ENCODE results near the gene TNS1.

Gene TNS1

DNA sequence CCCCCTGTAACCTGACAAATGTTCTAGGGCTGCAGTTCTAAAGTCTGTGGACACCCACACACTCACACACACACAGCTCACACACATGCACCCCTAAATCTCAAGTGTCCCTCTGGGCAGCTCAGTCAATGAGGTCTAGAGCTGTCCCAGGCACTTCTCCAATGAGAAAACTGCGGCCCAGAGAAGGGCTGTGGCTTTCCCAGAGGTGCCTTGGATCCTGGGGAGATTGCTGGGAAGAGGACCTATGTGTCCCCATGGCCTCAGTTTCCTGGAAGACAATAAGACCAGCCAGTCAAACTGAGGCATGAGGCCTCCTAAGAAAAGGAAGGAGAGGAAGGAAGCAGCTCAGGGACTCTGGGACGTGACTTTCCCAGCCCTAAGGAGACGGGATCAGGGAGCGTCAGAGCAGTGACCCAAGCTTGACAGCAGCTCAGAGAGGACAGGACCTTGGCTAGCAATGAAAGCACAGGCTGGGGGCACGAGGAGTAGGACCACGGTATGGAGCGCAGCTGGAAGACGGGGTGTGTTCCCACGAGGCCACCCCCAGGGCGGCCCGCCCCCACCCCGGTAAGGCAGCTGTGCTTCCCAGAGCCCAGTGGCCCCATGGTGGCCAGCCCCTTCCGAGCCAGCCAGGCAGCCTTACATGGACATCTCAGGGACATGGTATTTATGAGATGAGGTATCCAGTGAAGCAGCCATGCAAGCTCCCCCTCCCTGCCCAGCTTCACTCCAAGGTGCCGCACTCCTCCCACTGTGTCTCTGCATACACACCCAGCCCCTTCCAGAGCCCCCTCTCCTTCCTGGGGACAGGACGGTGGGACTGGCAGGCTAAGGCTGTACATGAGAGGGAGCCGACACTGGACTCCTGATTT is 46.0 kb downstream of the TNS1 start:
- DNase-seq (ENCODE audit: low read depth in 2 of 2), result no peak

DNA sequence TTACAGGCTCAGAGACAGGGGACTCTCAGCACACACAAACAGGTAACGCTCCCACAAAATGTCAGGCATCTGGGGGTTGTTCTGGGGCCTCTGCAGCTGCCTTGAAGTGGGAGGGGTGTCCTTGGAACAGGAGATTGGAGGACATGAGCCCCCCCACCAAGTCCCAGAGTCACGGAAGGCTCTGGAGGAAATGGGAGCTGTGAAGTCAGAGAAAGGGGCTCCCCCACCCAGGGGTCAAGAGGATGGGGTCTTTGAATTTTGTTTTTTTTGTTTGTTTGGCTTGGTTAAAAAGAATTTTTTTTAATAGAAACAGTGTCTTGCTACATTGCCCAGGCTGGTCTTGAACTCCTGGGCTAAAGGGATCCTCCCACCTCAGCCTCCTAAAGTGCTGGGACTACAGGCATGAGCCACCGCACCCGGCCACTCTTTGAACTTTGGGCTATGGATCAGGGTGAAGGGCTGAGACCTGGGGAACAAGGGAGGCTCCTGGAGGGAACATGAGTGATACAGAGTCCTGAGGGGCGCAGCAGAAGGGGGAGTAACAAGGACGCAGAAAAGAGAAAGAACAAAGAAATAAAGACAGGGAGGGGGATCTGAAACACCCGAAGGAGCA is 46.8 kb downstream of the TNS1 start:
- DNase-seq (ENCODE audit: low read depth in 2 of 2), result no peak

DNA sequence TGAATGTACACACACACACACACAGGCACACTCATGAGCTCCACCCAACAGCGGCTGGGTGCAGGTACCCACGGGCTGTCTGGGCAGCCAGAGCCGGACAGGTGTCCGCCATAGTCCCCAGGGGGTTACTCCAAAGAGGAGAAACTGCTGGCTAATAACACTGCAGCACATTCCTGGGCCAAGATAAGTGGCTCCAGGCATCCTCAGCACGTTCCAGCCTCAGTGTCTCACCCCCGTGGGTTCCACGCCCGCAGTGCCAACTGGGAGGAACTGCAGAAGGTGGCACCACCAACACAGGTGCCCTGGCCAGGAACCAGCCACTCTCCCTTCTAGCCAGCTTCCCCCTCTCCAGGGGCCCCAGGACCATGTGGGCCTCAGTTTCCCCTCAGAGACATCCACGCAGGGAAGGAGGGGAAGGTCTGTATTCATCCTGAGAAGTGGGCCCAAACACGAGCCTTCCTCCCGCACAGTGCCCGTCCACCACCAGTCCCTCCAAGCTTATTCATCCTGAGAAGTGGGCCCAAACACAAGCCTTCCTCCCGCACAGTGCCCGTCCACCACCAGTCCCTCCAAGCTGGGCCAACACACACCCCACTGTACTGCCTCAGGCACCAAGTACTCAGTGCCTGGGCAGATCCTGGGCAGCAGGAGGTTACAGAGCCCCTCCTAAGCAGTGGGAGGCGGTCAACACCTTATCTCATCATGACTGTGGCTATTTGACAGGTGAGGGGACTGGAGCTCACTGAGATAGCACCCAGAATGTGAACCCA is 47.6 kb downstream of the TNS1 start:
- no peak for DNase-seq (ENCODE audit: low read depth in 2 of 2)

DNA sequence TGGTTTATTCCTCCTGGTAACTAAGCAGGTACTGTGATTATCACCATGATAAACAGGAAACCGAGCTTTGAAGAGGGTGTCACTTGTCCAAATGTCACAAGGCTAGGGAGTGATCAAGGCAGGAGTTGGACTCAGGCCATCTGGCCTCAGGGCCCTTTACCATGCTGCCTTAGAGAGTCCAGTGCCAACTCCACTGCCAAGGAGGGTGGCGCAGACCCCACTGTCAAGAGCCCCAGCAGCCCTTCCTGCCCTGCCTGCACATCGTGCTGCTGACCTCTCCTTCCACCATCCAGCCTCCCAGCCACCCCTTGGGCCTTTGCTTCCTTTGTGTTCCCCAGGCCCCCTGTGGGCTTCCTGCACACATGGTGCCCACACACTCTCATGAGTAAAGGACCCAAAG is 48.3 kb downstream of the TNS1 start:
- no peak for DNase-seq (ENCODE audit: low read depth in 2 of 2)

DNA sequence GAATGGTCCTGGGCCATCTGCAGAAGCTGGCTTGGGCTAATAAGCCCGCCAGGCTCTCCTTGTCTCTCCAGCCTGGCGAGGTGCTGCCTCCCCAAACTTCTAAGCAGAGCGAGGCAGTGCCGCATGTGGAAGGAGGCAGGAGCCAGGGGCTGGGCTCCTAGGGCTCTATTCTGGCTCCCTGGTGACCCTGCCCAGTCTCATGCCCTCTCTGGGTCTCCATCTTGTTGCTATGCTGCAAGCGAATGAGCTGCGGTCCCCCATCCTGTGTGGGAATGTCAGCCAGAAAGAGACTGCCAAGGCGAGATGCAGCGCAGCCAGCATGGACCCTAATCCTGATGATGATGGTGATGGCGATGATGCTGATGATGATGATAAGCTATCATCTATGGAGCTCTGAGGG is 48.7 kb downstream of the TNS1 start:
- no peak for DNase-seq (ENCODE audit: low read depth in 2 of 2)

DNA sequence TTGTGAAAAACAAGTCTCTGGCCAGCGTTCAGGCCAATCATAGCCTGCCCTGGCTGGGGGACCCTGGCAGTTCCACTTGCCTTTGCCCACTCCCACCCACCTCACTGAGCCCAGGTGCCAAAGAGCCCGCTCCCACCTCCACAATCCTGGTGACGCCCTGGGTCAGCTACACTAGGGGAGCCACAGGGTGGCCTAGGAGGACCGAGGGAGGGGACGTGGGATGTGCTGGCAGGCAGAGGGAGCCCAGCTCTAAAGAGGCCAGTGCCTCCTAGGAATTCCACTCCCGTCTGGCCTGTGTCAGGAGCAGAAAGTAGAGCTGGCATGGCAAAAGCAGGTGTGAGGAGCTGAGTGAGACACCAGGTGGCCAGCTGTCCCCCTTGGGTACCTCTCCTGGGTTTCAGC is 49.3 kb downstream of the TNS1 start:
- no peak for DNase-seq (ENCODE audit: low read depth in 2 of 2)

DNA sequence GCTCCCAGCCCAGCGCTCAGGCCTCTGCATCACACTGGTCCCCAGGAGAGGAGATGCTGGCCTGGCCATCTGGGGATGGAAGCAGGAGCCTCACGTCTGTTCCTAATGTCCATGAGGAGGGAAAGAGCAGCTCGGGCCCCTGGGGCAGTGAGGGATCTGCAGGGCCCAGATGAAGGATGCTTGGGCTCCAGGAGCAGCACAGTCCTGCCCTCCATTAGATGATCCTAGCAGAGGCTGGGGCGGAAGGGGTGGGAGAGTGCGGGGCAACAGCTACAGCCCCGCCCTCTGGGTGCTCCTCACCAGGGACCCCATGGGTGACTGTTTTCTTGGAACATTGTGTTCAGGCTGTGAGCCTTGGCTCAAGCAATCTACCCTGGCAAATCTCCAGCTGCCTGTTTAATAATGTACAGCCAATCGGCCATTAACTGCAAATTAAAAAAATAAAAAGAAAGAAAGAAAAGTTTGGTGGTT is 49.7 kb downstream of the TNS1 start:
- DNase-seq (ENCODE audit: low read depth in 2 of 2), result no peak

DNA sequence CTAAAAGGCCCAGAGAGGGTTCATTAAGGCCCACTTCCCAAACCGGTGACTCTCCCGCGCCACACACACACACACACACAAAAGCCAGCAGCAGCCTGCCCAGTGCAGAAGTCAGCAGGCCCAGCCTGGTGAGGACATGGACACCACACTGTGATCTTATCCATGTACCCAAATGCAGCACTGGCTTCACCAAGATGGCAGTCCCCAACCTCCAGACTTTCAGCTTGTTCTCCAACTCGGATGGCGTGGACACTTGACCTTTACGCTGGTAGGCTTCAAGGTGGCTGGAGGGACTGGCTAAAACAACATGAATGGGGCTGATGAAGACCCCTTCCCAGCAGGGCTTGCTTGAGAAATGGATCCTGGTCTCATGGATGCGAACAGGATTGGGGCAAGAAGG is 50.4 kb downstream of the TNS1 start:
- DNase-seq (ENCODE audit: low read depth in 2 of 2), result no peak

DNA sequence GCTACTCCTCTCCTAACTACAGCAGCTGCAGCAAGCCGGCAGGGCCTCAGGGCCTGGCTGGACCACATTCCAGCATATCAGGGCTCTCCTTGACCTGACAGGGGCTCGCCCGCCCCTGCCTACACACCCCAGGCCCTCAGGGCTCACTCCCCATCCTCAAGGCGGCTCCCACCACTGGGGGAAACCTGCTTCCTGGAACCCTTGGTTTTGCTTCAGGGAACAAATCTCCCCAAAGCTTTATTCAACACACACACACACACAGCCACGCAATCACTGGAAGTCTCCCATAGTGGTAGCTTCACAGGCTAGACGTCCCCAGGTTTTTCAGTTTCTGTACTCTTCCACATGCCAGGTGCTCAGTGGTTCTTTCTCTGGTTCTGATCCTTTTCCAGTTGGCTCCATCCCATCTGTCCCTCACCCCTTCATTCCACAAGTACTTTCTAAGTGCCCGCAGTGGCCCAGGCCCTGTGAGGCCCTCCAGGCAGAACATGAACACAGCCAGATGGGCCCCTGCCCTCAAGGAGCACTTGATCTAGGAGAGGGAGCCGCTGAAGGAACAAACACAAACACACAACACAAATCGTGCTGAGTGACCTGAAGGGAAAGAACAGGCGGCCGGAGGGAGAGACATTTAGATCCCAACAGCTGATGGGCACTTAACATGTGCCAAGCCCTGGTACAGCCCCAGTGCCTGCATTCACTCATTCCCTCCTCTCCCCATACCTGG is 51.1 kb downstream of the TNS1 start:
- DNase-seq (ENCODE audit: low read depth in 2 of 2), result no peak

DNA sequence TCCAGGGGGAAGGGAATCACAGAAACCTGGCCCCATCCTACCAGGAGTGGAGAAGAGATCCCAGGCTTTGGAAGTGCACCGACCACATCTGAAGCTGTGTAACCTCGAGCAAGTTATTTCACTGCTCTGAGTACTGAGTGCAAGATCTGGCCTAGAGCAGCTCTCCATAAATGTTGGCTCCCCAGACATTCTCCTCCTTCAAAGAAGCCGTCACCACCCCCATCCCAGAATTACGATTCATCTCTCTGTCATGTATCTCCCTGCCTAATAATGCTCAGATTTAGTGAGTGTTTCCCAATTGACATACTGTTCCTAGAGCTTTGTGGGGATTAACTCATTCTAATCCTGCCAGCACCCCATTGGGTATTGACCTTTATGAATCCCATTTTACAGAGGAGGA is 51.7 kb downstream of the TNS1 start:
- no peak for DNase-seq (ENCODE audit: low read depth in 2 of 2)

DNA sequence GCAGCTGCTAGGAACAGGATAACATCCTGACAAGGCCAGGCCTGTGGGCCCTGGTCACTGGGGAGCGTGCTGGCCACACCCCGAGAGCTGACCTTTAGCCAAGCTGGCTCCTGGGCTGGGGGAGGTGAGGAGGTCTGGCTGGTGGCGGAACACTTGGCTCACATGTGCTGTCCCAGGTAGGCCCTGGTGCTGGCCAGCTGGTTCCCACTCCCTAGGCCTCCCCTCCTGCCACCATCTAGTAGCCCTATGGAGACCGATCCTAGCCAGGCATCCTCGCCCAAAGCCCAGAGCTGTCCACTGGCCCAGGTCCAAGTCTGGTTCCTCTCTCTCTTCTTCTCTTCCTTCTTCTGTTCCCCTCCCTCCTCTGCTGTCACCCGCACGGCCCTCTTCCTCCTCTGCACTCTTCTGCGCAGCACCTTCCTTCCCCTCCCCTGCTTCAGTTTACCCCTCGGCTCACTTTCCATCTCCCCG is 52.4 kb downstream of the TNS1 start:
- no peak for DNase-seq (ENCODE audit: low read depth in 2 of 2)

DNA sequence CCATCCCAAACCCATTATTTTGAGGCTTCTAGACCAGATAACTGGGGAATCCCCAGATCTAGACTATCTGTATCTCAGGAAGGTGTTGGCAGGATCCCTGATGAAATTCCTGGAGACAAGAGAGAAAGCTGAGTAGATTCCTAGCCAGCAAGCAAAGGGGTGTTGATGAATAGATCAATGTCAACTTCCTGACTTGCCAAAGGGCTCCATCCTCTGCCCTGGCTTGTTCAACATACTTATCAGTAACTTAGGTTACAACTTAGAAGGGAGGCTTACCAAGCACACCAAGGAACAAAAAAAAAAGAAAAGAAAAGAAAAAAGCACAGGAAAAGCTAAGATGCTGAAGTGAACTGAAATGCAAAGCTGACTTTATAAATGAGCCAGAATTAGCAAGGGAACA is 53.3 kb downstream of the TNS1 start:
- no peak for DNase-seq (ENCODE audit: low read depth in 2 of 2)

DNA sequence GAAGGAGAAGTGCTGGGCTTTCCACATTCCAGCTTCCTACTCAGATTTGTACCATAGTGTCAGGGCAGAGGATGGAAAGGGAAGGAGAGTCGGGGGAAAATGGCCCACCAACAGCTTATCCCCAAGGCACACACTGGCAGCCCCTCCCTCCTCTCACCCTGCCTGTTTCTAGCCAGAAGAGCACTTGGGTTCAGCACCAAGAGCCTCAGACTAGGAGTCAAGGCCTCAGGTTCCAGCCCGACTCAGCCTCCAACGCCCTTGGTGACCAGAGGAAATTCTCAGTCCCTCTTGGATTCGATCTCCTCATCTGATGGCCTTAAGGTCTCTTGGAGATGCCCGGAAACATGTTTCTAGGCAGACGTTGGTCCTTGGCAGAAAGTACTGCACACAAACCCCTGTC is 53.9 kb downstream of the TNS1 start:
- no peak for DNase-seq (ENCODE audit: low read depth in 2 of 2)

DNA sequence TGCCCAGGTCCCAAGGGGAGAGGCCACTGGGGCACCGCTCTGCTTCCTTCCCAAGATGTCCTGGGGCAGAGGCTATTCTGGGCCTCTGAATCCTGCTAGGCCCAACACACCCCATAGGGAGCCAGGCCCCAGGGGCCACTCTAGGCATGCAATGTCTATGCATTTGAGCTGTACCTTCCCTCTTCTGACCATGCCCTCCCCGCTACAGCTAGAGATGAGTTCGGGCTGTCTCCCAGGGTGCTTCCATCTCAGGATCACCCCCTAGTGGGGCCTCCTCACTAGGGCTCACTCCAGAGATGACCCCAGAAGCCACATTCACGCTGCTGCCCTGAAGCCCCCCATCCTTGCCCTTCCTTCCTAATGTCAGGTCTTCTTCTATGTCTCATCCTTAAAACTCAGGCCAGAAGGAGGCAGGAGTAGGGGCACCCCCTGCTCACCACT is 54.4 kb downstream of the TNS1 start:
- no peak for DNase-seq (ENCODE audit: low read depth in 2 of 2)

DNA sequence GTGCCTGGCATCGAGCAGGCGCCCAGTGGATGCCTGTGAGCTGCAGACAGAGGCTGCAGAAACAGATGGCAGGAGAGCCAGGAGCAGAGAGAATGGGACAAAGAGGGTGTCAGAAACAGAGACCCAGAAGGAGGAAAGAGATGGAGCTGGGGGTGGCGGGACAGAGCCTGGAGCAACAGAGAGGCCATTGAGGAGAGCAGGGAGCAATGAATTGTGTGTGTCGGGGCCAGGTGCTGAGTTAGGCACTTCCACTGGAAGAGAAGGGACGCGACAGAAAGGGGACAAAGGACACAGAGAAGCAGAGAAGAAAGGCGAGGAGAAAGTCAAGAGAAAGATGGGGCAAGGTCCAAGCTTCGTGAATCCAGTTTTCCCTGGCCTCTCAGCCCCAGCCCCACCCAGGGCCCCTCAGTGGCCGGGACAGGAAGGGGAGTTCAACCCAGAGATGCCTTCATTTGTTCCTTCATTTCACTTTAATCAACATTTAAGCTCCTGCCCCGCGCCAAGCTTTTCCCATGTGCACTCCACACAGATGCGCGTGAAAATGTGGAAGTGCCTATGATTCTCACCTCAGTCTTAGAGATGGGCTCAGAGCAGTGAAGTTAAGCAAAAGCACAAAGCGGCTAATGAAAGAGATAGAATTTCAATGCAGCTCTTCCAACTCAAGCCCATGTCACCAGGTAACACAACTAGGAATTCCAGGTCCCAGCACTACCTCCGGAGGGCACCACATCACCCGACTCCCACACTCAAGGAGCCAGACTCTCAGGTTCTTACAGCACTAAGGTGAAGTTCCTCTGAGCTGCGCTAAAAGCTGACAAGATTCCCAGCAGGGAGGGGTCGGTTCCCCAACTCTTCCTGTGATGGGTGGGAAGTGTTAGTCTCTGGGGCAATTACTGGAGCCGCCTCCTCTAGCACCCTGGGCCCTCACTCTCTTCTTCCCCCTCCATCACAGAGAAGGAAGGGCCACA is 55.1 kb downstream of the TNS1 start:
- DNase-seq (ENCODE audit: low read depth in 2 of 2), result no peak

DNA sequence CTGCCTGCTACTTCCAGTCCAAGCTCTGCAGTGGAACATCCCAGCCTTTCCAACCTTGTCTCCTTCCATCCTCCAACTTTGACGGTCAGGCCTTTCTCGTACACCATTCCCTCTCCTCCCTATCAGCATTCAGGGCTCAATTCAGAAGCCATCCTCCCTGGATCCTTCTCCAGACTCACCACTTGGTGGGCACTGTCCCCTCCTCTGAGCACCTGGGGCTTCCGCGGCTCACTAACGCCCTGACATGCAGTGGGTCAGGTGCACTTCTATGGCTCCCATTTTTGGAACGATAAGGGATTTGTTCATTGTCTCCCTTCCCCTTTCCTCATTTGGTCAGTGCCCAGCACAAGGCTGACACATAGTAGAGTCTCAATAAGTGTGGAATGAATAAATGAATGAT is 56.7 kb downstream of the TNS1 start:
- no peak for DNase-seq (ENCODE audit: low read depth in 2 of 2)

DNA sequence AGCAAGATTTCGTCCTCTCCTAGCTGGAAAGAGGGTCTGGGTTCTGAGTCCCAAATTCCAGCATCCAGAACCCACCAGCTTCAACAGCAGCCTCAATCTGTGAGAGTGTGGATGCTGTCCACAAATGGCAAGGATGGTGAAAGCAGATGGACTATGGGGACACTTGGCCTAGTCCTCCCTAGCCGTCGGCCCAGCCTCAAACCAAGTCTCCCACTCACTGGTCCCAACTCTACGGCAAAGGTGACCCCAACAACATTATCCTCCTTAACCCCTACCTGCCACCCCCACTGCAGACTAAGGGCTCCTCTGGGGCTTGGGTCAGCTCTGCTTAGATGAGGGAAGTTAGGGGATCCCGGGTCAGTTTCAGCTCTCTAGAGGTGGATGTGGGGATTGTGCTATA is 57.3 kb downstream of the TNS1 start:
- no peak for DNase-seq (ENCODE audit: low read depth in 2 of 2)

DNA sequence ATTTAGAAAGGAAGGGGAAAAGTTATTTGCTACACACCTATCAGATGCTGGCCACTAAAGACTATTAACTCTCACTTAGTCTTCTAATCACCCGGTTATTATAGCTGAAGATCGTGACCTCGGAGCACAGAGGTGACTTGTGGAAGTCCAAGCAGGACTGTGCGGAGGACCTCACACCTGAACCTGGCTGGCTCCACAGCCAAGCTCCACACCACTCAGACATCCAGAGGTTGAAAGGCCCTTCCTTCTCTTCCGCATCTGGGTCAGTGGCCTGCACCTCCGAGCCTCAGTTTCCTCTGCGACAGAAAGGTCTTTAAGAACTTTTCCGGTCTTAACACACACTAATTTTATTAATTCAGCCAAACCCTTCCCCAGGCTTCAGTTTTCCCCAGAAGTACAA is 57.9 kb downstream of the TNS1 start:
- DNase-seq (ENCODE audit: low read depth in 2 of 2), result no peak

DNA sequence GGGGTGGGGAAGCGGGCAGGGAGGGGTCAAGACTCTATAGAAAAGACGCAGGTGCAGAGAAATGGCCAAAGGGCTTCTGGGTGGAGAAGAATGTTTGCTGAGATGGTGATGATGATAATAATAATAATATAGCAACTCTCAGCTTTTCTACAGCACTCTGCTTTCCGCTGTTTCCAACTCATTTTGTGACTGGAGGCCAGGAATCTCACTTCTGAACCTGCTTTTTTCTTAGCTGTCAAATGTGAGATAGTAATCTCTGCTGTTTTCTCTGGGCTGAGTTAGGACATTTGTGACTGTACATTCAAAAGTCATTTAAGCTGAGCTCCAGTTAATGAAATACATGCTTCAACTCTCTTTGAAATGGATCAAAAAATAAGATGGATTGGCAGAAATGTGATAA is 58.4 kb downstream of the TNS1 start:
- no peak for DNase-seq (ENCODE audit: low read depth in 2 of 2)

DNA sequence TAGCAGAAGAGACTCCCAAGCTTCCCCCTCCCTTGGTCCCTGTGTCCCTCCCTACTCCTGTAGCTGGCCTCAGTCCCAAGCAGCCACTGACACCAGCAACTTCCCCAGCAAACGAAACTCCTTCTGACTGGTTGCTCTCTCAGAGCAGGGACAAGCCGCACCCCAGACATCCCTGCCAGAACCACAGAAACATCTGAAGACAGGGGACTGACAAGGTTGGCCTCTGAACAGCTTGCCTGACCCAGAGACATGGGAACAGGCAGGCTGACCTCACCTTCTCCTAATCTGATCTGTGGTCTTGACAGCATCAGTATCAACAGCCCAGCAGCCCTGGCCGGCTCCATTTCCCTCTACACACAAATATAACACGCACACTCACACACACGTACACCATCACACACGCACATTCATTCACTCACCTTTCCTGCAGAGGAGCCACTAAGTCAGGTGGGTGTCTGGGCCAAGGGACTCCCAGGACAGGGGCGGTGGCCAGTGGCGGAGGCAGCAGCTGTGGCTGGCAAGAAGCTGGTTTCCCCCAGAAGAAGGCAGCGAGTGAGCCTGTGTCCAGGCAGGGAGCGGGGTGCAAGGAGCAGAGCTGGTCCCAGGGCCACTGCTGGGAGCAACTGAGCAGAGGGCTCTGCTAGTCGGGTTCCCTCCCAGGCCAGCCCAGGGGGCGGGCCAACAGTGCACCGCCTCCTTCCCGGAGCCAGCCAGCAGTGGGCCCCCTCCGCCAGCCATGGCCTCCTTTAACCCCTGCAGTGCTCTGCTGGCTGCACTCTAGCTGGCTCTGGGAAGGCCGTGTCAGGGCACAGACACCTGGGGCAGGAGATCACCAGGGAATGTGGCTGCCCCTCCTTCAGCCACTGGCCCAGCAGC is 59.1 kb downstream of the TNS1 start:
- DNase-seq (ENCODE audit: low read depth in 2 of 2), result no peak
